Fibroblast of peridontal ligament (primary cell): ENCODE results near the gene CCNL1.
"Not testable (repeated sequence)": the region's sequence is repeated elsewhere in the genome, so short reads cannot be mapped to it uniquely, and the experiment has no call there.

ENCODE experiments used
- DNase-seq: peaks from one replicate; pipeline ENCODE4 v3.0.0-alpha.2; 2010; ENCODE audit errors: extremely low read depth

CCNL1 gene

DNA sequence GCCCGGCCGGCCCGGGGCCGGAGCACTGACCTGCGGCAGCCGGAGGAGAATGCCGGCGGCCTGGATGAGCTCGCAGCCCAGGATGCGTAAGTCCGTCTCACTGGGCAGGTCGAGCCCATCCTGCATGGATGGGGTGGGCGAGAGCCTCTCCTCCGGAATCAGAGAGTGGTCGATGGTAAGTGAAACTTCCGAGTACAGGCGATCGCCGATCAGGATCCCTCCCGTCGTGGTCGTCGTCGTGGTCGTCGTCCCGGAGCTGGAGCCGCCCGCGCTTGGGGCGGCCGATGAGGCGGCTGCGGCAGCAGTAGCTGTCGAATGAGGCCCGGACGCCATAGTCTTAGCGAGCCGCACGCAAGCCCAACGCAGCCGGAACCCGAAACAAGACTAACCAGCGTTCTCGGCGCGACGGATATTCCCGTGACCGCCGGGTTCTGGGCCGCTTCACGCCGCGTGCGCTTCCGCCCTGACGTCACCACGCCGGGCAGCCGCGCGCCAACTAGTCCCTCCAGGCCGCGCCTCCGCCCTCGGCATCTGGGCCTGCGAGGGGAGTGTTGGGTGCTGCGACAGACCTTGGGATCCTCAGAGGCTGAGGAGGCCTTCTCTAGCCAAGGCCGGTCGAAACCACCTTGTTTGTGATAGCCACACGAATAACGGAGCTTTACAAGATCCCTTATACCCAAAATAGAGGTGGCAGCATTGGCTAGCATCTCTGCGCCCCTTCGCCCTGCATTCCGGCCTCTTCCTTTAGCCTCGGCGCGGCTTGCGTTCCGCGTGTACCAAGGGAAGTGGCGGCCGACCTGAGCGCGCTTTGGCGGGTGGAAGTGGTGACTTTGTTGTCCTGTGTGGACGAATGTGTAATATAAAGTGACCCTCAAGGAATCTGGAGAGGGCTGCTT is at the start of gene CCNL1:
Gene CCNL1, minus strand, starts transcription at position 386 of the 896 bp plus-strand sequence. Its CDS starts 53 bp downstream, at position 333.
- peak; percentile 98 for DNase-seq

DNA sequence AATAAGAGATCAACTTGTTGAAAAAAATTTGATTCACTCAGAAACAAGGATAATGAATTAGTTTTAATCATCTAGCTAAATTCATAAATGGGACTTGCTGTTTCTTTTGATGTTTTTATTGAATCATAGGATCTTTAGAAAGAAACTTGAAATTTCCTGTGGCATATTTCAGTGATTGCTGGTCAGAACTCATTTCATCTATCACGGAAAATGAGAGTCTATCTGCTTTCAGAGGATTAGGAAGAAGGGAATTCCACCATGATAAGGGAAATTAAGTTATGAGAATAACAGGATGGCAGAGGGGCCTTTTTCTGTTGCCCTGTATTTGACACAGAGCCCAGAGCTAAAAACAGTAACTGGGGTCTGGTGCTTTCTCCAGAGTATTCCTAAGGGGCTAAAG is 44.9 kb upstream of the CCNL1 start:
- peak; percentile 28 for DNase-seq

DNA sequence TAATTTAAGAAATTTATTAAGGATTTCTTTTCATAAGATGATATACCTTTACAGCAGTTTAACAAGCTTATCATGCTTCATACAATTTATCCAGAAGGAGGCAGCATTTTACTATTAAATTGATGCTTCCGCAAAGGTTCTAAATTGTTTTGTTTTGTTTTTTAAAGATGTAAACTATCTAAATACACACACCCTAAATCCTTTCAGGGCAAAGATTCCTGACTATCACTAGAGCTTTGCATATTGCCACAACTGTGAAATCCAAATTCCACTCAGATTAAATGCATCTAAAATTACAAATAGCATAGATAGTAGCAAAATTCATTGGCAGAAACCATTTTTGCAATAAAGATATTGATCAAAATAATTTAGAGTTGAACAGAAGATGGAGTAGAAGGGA is 44.5 kb upstream of the CCNL1 start:
- DNase-seq = peak; percentile 88

DNA sequence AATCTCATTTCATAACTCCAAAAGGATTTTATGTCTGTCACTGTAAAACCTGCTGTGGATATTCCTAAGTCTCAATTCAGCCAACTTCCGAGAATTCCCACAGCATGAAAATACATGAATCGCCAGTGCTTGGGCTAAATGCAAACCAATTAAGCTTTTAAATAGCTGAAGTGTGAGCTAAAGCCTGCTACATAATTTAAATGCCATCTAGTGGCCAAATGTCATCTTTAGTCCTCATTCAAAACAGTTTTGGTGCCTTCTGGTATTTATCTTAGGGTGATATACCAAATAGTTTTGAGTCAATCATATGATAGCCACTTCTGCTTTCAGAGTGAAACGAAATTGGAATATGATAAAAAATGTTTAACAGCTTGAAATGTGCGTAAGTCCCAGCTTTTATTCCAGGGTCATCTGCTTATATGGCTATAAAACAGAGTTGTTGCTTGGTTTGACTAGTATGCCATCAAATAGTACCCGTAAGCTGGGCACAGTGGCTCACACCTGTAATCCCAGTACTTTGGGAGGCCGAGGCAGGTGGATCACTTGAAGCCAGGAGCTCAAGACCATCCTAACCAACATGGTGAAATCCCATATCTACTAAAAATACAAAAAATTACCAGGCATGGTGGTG is 41.8 kb upstream of the CCNL1 start:
- peak; percentile 76 for DNase-seq

DNA sequence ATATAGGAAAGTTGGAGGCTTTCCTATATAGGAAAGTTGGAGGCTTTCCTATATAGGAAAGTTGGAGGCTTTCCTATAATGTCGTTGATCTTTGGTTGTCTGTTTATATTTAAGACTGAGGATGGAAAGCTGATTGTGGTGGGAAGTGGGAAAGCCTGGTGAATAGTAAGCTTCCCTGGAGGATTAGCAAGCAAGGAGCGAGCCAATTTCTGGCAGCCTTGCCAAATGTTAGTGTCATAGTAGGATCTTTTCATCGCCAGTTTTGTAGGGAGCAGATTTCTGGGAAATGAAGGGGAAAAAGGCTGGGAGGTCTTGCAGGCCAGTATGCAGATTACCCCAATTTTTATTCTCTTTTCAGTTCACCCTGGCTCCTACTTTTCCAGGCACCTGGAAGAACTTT is 39.9 kb upstream of the CCNL1 start:
- DNase-seq = peak; percentile 80

DNA sequence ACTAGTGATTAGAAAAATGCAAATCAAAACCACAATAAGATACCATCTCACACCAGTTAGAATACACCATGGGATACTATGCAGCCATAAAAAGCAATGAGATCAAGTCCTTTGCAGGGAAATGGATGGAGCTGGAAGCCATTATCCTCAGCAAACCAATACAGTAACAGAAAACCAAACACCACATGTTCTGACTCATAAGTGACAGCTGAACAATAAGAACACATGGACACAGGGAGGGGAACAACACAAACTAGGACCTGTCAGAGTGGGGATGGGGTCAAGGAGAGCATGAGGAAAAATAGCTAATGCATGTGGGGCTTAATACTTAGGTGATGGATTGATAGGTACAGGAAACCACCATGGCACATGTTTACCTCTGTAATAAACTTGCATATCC is 36.0 kb upstream of the CCNL1 start:
- DNase-seq = no peak

DNA sequence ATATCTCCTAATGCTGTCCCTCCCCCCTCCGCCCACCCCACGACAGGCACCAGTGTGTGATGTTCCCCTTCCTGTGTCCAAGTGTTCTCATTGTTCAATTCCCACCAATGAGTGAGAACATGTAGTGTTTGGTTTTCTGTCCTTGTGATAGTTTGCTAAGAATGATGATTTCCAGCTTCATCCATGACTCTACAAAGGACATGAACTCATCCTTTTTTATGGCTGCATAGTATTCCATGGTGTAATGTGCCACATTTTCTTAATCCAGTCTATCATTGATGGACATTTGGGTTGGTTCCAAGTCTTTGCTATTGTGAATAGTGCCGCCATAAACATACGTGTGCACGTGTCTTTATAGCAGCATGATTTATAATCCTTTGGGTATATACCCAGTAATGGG is 31.2 kb upstream of the CCNL1 start:
- DNase-seq = not testable (repeated sequence)

DNA sequence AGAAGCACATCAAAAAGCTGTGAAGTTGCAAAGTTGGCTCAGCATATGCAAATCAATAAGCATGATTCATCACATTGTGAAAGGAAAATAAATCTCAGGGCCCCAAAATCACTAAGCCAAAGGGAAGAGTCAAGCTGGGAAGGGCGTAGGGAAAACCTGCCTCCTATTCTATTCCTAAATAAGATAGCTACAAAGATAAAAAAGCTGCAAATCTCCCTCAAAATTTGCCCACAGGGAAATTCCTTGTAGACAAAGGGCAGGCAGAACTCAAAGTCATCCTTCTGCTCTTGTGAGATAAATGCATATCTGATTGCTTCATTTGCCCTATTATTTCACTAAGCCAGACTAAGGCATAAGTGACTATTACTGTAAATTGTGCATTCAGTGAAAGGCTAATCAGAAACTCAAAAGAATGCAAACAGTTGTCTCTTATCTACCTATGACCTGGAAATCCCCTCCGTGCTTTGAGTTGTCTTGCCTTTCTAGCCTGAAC is 30.5 kb upstream of the CCNL1 start:
- no peak for DNase-seq

DNA sequence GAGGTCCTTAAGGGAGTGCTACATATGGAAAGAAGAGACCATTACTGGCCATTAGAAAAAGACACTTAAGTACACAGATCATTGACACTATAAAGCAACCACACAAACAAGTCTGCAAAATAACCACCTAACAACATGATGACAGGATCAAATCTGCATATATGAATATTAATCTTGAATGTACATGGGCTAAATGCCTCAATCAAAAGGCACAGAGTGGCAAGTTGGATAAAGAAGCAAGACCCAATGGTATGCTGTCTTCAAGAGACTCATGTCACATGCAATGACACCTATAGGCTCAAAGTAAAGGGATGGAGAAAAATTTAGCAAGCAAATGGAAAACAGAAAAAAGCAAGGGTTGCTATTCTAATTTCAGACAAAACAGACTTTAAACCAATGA is 28.4 kb upstream of the CCNL1 start:
- DNase-seq = no peak

DNA sequence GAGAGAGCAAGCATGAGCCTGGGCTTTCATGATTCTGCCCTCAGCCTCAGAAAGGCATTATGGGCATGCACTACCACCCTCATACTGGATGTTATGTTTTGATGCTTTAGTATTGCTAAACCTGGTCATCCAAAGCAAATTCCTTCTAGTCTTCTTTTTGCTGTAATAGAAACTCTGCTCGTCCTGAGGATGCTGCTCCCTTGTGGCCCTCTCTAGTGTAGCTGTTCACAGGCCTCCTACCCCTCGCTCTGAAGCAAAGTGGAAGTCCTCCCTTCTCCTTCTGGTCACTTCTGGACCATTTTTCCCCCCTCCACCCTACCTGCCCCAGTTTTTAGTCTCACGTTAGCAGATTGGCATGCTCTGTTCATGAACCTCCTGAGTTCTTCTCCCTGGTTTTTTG is 22.9 kb upstream of the CCNL1 start:
- DNase-seq = no peak

DNA sequence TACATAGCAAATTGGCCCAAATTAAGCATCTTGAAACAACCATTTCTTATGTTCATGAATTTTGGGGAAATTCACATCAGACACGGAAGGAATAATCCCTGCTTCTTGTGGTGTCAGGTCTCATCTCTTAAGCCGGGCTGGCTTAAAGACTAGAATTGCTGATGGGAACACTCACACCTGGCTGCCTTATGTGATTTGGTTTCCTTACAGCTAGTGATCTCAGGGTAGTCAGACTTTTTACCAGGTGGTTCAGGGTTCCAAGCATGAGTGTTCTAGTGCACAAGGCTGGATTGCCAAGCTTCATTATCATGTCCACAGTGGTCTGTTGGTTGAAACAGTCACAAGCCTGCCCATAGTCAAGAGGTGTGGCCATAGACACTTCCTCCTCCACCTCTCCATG is 20.3 kb upstream of the CCNL1 start:
- no peak for DNase-seq

DNA sequence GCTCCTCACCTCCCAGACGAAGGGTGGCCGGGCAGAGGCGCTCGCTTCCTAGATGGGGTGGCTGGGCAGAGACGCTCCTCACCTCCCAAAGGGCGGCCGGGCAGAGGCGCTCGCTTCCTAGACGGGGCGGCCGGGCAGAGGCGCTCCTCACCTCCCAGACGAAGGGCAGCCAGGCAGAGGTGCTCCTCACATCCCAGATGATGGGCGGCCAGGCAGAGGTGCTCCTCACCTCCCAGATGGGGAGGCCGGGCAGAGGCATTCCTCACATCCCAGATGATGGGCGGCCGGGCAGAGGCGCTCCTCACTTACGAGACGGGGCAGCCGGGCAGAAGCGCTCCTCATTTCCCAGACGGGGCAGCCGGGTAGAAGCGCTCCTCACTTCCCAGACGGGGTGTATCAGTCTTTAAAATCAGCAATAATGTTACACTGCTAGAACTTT is 19.4 kb upstream of the CCNL1 start:
- DNase-seq = no peak

DNA sequence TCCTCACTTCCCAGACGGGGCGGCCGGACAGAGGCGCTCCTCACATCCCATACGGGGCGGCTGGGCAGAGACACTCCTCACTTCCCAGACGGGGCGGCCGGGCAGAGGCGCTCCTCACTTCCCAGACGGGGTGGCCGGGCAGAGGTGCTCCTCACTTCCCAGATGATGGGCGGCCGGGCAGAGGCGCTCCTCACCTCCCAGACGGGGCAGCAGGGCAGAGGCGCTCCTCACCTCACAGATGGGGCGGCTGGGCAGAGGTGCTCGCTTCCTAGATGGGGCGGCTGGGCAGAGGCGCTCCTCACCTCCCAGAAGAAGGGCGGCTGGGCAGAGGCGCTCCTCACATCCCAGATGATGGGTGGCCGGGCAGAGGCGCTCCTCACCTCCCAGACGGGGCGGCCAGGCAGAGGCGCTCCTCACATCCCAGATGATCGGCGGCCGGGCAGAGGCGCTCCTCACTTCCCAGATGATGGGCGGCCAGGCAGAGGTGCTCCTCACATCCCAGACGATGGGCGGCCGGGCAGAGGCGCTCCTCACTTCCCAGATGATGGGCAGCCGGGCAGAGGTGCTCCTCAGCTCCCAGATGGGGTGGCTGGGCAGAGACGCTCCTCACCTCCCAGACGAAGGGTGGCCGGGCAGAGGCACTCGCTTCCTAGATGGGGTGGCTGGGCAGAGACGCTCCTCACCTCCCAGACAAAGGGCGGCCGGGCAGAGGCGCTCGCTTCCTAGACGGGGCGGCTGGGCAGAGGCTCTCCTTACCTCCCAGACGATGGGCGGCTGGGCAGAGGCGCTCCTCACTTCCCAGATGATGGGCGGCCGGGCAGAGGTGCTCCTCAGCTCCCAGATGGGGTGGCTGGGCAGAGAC is 18.8 kb upstream of the CCNL1 start:
- DNase-seq = not testable (repeated sequence)

DNA sequence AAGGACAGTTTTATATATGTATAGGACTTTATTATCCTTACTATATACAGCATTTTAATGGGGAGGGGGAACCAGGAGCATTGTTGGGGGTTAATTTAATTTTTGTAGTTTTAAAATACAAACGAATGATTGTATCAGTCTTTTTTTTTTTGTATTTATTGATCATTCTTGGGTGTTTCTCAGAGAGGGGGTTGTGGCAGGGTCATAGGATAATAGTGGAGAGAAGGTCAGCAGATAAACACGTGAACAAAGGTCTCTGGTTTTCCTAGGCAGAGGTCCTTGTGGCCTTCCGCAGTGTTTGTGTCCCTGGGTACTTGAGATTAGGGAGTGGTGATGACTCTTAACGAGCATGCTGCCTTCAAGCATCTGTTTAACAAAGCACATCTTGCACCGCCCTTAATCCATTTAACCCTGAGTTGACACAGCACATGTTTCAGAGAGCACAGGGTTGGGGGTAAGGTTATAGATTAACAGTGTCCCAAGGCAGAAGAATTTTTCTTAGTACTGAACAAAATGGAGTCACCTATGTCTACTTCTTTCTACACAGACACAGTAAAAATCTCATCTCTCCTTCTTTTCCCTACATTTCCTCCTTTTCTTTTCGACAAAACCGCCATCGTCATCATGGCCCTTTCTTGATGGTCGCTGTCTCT is 18.0 kb upstream of the CCNL1 start:
- DNase-seq = not testable (repeated sequence)

DNA sequence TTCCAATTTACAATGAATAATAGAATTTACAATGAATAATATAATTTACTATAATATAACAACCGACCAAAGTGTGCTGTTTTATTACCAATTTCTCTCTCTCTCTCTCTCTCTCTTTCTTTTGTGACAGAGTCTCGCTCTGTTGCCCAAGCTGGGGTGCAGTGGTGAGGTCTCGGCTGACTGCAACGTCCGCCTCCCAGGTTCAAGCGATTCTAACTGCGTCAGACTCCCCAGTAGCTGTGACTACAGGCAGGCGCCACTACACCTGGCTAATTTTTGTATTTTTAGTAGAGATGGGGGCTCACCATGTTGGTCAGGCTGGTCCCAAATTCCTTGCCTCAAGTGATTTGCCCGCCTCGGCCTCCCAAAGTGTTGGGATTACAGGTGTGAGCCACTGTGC is 17.0 kb upstream of the CCNL1 start:
- no peak for DNase-seq

DNA sequence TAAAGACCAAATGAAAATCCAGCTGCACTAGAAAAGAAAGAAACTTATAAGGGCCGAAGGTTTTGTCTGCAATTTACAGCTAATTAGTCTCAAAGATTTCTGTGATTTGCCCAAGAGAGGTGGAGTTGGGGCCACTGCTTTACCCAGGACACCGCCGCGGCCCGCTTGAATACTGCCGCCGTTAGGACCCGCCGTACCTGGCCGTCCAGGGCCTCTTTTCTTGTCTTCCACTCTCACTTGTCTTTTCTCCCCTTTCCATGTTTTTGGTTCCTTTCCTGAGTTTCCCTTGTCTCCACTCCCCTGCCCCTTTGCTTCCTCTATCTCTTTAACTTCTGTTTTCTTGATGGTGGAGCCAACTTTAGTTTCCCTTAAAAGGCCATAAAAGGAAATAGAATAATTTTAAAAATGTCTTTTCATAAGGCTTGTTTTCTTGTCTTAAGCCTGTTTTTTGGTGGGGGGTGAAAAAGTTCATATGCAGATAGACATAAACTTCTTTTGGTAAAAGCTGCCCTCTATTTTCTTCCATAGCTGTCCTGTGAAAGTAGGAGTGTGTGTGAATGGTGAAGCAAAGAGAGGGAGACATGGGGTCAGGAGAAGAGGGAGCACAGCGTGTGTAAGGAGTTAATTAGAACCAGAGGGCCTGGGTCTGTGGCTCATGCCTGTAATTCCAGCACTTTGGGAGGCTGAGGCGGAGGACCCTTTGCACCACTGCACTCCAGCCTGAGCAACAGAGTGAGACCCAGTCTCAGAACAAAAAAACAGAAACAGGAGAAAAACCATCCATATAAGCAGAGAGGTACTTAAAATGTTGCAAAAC is 16.0 kb upstream of the CCNL1 start:
- DNase-seq = peak; percentile 82

DNA sequence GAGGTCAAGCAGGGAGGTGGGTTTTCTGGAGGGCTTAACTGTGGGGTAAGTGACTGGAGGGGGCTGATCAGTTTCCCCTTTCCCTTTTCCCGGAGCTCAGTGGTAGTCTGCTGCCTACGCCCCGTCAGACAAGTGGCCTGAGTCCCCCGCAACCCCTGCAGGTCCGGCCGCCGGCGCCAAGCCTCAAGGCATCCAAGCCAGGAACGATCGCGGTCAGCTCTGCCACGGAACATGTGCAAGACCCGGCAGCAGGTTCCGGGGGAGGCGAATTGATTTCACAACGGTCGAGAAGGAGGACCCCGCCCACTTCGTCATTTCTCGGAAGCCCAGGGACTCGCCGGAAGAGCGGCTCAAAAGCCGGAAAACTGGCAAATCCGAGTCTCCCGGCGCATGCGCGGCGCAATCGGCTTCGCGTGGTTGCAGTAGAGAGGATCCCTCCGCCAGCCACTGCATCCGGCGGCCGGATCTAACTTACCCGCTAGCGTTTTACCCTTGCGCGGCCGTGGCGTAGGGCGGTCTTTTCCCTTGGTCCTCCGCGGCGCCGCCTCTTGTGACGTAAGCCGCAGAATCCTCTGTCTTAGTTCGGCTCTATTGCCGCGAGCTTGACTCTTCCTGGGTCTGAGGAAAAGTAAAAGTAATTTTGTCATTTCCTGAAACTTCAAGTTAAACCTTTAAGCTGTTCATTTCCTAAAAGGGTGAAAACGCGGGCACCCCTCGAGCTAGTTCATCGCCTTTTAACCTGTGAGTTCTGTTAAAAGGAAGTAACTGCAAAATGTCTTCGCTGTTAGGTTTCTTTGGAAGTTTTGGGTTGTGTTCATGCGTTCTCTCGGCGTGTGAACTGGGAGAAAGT is 14.9 kb upstream of the CCNL1 start:
- DNase-seq = peak; percentile 100

DNA sequence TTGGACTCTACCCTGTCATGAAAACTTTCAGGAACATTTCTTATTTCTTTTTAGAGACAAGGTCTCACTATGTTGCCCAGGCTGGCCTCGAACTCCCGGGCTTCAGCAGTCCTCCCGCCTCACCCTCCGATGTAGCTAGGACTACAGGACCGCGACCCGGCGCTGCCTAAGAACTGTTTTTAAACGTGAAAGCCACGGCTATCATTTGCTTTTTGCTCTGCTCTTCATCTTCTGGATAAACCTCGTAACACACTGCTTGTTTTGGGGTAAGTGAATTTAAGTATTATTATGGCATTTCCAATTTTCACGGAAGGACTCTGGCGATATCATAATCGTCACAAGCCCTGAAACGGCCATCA is 14.3 kb upstream of the CCNL1 start:
- DNase-seq = no peak

DNA sequence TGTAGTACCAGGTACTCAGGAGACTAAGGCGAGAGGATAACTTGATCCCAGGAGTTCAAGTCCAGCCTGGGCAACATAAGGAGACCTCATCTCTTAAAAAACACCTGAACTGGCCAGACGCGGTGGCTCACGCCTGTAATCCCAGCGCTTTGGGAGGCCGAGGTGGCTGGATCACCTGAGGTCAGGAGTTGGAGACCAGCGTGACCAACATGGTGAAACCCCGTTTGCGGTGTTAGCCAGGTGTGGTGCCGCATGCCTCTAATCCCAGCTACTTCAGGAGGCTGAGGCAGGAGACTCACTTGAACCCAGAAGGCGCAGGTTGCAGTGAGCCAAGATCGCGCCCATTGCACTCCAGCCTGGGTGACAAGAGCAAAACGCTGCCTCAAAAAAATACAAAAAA is 13.4 kb upstream of the CCNL1 start:
- DNase-seq = not testable (repeated sequence)

DNA sequence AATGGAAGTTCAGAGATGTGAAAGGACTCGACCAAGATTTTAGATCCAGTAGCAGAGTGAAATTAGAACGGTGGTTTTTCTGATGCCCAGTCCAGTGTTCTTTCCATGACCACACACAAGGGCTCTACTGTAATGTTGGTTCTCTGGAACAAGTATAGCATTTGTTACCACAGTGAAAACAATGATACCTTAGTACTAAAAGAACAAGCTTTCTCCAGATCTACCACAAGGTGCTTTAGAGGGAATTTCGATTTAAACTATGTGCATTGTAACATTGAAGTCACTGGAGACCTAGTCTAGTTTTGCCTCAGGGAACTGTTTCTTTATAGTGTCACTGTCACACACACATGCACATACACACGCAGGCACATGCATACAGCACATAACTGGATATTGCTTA is 12.8 kb upstream of the CCNL1 start:
- no peak for DNase-seq
